GM18951 (cell line): ENCODE results near the gene OSBPL10.

Experiments
- POLR2A ChIP-seq: IDR thresholded peaks from 4 replicates; pipeline ENCODE4 v1.6.1; 2011; ENCODE audit warnings: mild to moderate bottlenecking; ENCODE audit not compliant: insufficient read length, insufficient read depth; ENCODE audit errors: extremely low read depth
- in situ Hi-C: fragments of 300-500 bp; cut with MboI; formaldehyde crosslinking; loops from one replicate; pipeline ENCODE4 v1.12.0; 2022; ENCODE audit warnings: low sequenced_read_pairs, mixed read lengths, inconsistent platforms; ENCODE audit not compliant: unreplicated experiment

Gene OSBPL10

DNA sequence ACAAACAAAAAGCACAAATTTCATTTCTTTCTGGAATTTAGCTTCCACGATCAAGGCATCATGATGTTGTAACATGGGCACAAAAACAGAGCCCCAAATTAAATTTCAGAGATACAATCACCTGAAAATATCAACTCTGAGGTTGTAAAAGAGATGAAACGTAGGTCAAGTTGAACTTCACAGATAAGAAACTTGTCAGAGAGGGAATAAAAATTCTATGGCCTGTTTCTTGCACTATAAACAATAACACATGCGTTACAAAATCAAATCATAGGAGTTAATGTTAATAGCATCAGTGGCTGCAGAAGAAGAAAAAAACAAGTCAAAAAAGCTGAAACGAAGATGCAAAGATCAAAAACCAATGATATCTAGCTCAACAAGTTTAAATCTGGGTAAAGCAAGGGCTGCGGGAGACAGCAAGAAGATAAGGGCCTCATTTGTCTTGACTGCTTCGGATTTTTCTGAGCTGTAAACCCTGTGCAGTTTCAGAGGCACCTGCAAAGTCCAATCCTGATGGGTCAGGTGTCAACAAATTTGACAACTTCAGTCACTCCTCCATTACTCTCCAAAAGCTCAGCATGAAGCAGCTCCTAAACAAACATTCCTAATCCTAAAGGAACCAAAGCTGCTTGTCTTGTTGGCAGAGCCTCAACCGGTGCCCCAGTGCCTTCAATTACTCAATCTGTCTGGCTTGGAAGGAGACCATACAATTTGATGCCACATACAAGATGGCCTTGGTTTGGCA, 228.6 kb downstream of the OSBPL10 start:
- in situ Hi-C loops: no loop called here
- TF ChIP-seq POLR2A: no peak

DNA sequence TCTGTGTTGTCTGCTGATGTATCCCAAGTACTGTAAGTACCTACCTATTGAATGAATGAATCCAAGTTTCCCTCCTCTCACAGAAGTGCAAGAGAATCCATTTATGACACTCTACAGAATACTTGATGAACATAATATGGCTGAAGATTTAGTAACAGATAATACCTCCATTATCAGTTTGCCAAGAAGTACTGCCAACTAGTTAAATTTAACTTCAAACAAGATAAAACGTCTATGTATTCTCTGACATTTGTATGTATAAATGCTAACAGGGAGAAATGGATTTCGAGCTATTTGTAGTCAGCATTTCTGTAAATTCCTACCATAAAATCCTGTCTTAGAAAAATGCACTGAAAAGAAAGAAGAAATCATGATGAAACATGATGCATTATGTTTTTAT, 230.7 kb downstream of the OSBPL10 start:
- TF ChIP-seq POLR2A: no peak

DNA sequence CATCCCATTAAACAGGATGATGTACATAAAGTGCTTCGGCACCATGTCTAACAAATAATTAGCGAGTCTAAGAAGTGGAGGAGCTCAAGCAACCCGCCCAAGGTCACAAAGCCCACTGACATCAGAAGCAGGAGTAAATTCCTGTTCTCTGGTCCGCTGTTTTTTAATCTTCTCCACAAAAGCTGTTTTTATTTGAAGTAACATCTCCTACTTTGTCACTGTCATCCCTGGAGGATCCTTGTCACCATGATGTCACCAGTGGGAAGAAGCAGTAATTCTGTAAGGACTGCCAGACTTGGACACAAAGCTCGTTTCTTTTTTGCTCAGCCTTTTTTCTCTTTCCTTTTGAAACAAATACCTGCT, 232.1 kb downstream of the OSBPL10 start:
- no peak for TF ChIP-seq POLR2A

More for the DNA sequence above, 230.7 kb downstream of the OSBPL10 start:
- in situ Hi-C loops: no loop called here

DNA sequence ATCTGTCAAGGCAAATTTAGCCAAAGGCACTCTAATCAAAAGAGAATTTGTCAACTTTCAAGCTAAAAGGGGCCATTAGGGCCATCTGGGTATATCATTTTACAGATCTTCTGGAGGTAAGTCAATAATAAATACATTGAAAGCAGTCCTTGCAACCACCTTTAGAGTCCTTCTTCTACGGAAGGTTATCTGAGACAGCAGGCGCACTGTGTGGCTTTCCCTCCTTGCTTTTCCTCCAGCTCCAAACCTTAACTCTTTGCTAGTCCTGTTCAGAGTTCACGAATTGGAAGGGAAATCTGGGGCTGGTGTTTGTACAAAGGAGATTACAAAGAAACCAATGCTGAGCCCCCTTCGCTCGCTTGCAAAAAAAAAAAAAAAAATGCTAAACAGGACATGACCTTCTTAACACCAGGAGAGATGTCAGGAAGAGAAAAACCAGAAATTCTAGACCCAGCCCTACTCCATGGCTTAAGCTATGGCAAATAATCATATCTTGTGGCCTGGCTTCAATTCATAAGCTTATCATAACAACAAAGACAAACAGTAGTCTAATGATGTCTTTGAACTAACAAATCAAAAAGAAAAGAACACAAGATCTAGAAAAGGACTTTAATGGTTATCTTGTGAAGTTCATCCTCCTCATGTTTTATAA, 232.7 kb downstream of the OSBPL10 start:
- TF ChIP-seq POLR2A: no peak
- in situ Hi-C loops: no loop called here

More for the DNA sequence above, 232.1 kb downstream of the OSBPL10 start:
- in situ Hi-C loops: no loop called here

DNA sequence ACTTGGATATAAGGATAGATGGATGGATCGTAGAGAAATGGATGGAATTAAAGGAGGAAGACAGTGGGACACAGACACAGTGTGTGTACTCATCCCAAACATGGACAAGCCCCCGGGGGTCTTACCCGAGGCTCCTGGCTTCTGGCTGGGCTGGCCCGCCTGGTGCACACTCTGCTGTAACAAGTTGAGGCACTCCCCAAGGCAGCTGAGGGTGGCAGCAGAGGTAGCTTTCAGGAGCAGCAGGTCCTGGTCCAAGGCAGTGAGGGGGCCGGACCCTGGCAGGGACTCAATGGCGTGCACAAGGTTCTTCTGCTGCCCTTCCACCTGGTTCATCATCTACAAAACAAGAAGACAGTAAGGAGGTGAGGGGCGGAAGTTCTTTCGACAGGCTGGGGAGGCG, 233.3 kb downstream of the OSBPL10 start:
- in situ Hi-C loops: no loop called here
- no peak for TF ChIP-seq POLR2A

DNA sequence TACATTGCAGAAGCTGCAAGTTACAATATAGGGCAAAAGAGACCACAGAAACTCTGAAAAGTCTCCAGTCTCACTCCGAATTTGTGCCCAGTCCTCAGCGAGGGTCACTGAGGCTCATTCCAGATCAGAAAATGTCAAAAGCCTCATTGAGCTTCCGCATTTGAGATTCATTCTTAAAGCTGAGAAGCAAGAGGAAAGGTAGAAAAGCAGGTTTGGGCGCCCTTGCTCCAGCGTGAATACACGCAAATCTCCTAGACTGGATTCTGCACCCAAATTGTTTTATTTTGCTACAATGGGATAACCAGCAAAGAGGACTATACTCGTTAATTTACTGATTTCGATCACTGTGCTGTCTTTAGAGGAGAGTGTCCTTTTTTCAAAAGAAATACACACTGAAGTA, 236.1 kb downstream of the OSBPL10 start:
- in situ Hi-C loops: no loop called here
- no peak for TF ChIP-seq POLR2A

DNA sequence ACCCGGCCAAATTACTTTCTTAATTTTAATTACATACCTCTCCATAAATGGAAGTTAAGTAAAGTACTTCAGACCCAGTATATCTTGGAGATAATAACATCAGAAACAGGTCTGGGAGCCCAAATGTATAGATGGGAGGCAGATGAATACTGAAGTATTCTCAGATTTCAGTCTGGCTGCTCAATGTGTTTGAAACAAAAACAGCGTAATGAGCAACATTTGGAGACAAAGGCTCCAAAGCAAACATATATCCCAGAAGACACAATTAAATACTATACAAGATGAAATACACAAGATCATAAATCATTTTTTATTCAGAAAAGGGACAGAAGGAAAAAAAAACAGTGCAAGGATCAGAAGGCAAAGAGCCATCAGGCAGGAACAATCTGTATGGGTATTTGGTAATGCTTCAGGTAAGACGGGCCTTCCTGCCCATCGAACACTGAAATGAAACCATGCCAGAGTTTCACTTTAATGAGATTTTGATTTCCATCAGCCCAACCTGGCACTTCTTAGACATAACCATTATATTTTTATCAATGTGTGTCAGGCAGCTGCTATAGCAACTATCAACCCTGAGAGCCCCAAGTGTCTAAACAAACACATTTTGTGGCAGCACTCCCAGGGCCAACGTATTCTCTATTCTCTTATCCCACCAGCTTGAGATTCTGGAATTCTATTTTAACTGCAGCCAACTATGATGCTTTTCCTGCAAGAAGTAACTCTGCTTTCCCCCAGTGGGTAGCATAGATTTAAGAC, 237.6 kb downstream of the OSBPL10 start:
- no peak for TF ChIP-seq POLR2A
- in situ Hi-C loops: no loop called here

DNA sequence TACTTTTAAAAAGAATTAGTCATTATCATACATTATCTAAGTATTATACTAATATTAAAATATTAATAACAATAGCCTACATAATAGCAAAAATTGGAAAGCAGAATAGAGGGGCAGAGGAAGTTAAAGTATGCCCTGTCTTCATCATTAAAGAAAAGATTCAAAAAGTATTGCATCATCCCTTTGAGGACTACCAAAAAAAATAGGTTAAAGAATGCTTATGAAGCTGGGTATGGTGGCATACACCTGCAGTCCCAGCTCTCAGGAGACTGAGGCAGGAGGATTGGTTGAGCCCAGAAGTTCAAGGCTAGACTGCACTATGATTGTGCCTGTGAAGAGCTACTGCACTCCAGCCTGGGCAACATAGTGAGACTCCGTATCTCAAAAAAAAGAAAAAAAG, 240.7 kb downstream of the OSBPL10 start:
- in situ Hi-C loops: no loop called here
- TF ChIP-seq POLR2A: no peak

DNA sequence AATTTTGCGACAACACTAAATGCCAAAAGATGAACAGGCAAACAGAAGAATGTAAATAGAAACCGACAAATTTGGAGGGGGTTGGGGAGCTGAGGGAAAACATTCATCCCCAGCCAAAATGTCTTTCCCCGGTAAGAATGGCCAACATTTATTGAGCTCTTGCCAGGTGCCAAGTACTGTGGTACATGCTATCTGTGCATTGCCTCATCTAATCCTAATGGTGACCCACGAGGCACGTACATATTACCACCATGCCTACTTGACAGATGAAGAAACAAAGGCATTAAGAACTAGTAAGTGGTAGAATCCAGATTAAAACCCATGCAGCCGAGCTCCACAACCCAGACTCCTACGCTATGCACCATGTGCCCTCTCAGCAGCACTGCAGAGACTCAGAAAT, 242.7 kb downstream of the OSBPL10 start:
- in situ Hi-C loops: no loop called here
- no peak for TF ChIP-seq POLR2A

DNA sequence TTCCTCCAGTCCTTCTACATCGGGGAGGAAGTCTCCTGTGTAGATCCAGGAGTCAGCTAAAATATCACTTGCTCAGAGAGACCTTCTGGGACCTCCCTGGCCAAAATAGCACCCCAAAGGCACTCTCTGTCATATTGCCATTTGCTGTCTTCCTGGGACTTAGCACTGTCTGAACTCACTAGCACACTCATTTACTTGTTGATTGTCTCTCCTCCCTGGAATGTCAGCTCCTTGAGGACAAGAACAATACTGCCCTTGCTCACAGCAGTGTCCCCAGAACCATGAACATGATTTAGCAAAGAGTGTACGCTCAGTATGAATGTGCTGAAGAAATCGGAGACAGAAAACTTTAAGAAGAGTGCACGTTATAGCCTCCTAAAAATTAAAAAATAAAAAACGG, 245.4 kb downstream of the OSBPL10 start:
- in situ Hi-C loops: no loop called here
- no peak for TF ChIP-seq POLR2A

DNA sequence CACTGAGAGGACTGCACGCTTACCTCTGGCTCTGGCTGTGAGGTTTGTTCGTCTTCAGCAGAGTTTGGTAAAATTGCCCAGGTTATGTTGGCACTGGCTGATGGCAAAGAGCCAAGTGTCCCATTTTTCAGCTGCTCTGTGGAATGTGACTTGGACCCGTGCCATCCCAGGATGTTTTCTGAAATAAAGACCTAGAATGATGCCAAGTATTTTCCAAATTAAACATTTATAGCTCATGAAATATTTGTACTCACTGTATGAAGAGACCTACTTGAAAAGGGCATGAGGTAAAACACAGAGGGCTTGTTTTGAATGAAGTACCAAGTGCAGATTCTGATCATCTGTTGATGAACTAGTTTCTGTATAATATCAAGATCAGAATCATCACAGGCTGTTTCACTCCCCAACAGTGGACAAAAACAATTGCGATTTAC, 247.8 kb downstream of the OSBPL10 start:
- no peak for TF ChIP-seq POLR2A
- in situ Hi-C loops: no loop called here

DNA sequence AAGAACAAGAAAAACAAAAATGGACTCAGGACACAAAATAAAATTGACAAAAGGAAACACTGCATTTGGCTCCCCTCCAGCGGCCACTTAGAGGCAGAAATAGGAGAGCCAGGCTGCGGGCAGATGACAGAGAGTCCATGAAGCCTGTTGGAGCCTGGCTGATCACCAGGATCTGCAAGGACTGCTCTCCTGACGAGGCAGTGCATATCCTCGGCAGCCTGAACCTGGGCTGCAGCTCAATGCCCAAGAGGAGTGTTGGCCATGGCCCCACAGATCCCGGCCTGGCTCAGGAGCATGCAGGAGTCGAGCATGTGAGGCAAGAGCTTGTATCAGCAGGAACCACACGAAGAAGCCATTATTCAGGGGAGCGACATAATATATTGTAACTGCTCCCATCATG, 248.5 kb downstream of the OSBPL10 start:
- in situ Hi-C loops: no loop called here

DNA sequence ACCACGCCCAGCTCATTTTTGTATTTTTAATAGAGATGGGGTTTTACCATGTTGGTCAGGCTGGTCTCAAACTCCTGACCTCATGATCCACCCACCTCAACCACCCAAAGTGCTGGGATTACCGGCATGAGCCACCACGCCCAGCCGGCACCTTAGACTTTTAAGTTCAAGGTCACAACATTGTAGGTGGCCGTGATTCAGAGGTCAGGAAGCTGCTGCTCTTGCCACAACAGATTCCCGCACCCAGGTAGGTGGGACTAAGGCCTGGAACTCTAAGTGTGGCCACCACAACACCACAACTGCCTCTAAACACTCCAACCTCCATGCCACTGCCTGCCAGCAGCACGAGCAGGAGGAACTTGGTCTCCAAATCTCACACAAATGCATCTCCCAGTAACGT, 251.5 kb downstream of the OSBPL10 start:
- TF ChIP-seq POLR2A: no peak
- in situ Hi-C loops: no loop called here

More for the DNA sequence above, 248.5 kb downstream of the OSBPL10 start:
- no peak for TF ChIP-seq POLR2A
